GM12892 (cell line): ENCODE data around the gene LYSET.

Source experiments
- DNase-seq: peaks from one replicate; pipeline ENCODE4 v3.0.0; 2011; ENCODE audit not compliant: insufficient read length
- FAIRE-seq: peaks from 2 replicates; lab custom pipeline; 2011; peaks lifted over from hg19 to GRCh38; lab: Jason Lieb, UNC
- POLR2A ChIP-seq: IDR thresholded peaks from 2 replicates; pipeline ENCODE4 v1.6.1; 2011; ENCODE audit warnings: low read depth, low read length, control low read depth
- POLR2AphosphoS5 ChIP-seq: IDR thresholded peaks from 2 replicates; pipeline ENCODE4 v1.6.1; 2011; ENCODE audit warnings: low read depth, low read length, control low read depth
- TAF1 ChIP-seq: IDR thresholded peaks from 2 replicates; pipeline ENCODE4 v1.6.1; 2011; ENCODE audit warnings: low read depth, mild to moderate bottlenecking, control low read depth, low read length, borderline replicate concordance

LYSET gene

GRCh38 chr14:93175492-93175891, 9.6 kb upstream of the LYSET start:
- TF ChIP-seq TAF1 (no peak), POLR2A (no peak), POLR2AphosphoS5 (no peak)
- DNase-seq (no peak), FAIRE-seq (no peak)

GRCh38 chr14:93183596-93184317, 1.4 kb upstream of the LYSET start:
- DNase-seq, result no peak
- TF ChIP-seq TAF1, result no peak
- TF ChIP-seq POLR2AphosphoS5, result no peak
- peak; percentile 57 for FAIRE-seq

GRCh38 chr14:93185349-93185720, 218 bp downstream of the LYSET start:
- FAIRE-seq (no peak), DNase-seq (no peak)
- TF ChIP-seq POLR2AphosphoS5 (no peak), TAF1 (no peak), POLR2A (no peak)

GRCh38 chr14:93186466-93186865, 1.3 kb downstream of the LYSET start:
- FAIRE-seq (peak; percentile 27), DNase-seq (no peak)
- no peak for TF ChIP-seq POLR2AphosphoS5
- TF ChIP-seq POLR2A, result no peak
- TF ChIP-seq TAF1, result no peak

GRCh38 chr14:93186956-93187355, 1.8 kb downstream of the LYSET start:
- no peak for TF ChIP-seq POLR2AphosphoS5
- TF ChIP-seq POLR2A, result no peak
- TF ChIP-seq TAF1, result no peak
- FAIRE-seq (no peak), DNase-seq (no peak)

- no peak for FAIRE-seq
- TF ChIP-seq POLR2A, result no peak
- no peak for TF ChIP-seq POLR2AphosphoS5
- TF ChIP-seq TAF1, result no peak
- no peak for DNase-seq
These were observed 10.3 kb downstream of the LYSET start for GRCh38 chr14:93195316-93195999.

GRCh38 chr14:93199031-93199430, 13.9 kb downstream of the LYSET start:
- DNase-seq, result no peak
- no peak for FAIRE-seq
- TF ChIP-seq POLR2AphosphoS5 (no peak), POLR2A (no peak), TAF1 (no peak)

GRCh38 chr14:93200553-93200952, 15.4 kb downstream of the LYSET start:
- DNase-seq, result no peak
- no peak for FAIRE-seq
- TF ChIP-seq POLR2A, result no peak
- TF ChIP-seq TAF1, result no peak
- no peak for TF ChIP-seq POLR2AphosphoS5

GRCh38 chr14:93201155-93201704, 16.1 kb downstream of the LYSET start:
- no peak for DNase-seq
- FAIRE-seq, result no peak
- TF ChIP-seq TAF1 (no peak), POLR2AphosphoS5 (no peak), POLR2A (no peak)

- TF ChIP-seq TAF1 (peak; percentile 58), POLR2A (peak; percentile 93), POLR2AphosphoS5 (peak; percentile 90)
These were observed 21.8 kb downstream of the LYSET start, which contains the start of the genes GON7 and UBR7 for GRCh38 chr14:93206793-93207467. TSS of gene GON7 (minus strand) at chr14:93207065. CDS start at chr14:93207037, 28 bp downstream. TSS of gene UBR7 (plus strand) at chr14:93207256. CDS start at chr14:93207292, 36 bp downstream.

More at GRCh38 chr14:93206793-93207467, 21.8 kb downstream of the LYSET start, which contains the start of the genes GON7 and UBR7:
- peak; percentile 95 for FAIRE-seq
- peak; percentile 82 for DNase-seq
